Activated T-helper 2 cell treated with anti-CD3 and anti-CD28 coated beads, Interferon-gamma antibody, Interleukin-2, Interleukin-4, amounts not matched to agents 10 μg/mL and 5 μg/mL and 100 μg/mL, durations not matched to agents 14 hours and 24 hours and 36 hours (primary cell): ENCODE data around the gene PDCD7. TPM values are rescaled to one million over a fixed set of nuclear protein-coding genes. Genes with fewer than 3 reads are reported as not detected.

Experiments used
- DNase-seq: peaks from one replicate; pipeline ENCODE4 v3.0.0; 2021; ENCODE audit warnings: low spot score
- H3K27ac Mint-ChIP-seq: one replicate; pipeline ENCODE4 v1.8.0; 2021; ENCODE audit warnings: mixed read lengths
- H3K27me3 Mint-ChIP-seq: one replicate; pipeline ENCODE4 v1.8.0; 2021; ENCODE audit warnings: low read depth, mixed read lengths
- H3K36me3 Mint-ChIP-seq: one replicate; pipeline ENCODE4 v1.8.0; 2021; ENCODE audit warnings: low read depth, mixed read lengths
- H3K4me1 Mint-ChIP-seq: one replicate; pipeline ENCODE4 v1.8.0; 2021; ENCODE audit warnings: low read depth, mixed read lengths
- H3K4me3 Mint-ChIP-seq: one replicate; pipeline ENCODE4 v1.8.0; 2021; ENCODE audit warnings: low read depth, mild to moderate bottlenecking, moderate library complexity, mixed read lengths
- H3K9me3 Mint-ChIP-seq: one replicate; pipeline ENCODE4 v1.8.0; 2021; ENCODE audit warnings: mixed read lengths
- intact Hi-C: fragments of 100-400 bp; cut with micrococcal nuclease; formaldehyde crosslinking; loops from one replicate; pipeline ENCODE4 v1.15.1; 2023
- total RNA-seq: library from RNA; stranded (reverse); gene quantifications from 2 replicates; pipeline ENCODE4 v1.2.3, GENCODE V29; 2022

Gene PDCD7
- total RNA-seq, 1 donor from 2014 or later = 68.4 TPM

GRCh38 chr15:65072617-65073016, 61.0 kb downstream of the PDCD7 start:
- Mint-ChIP-seq H3K36me3 (no peaks in the 10 kb centered on the region), H3K27me3 (peaks cover 21% of the 10 kb centered on the region), H3K27ac (no peak overlapping the region), H3K4me1 (no peaks in the 10 kb centered on the region), H3K9me3 (no peaks in the 10 kb centered on the region), H3K4me3 (no peak overlapping the region)
- intact Hi-C loops = no loop called here
- DNase-seq = no peak

- Mint-ChIP-seq H3K9me3 (no peaks in the 10 kb centered on the region), H3K4me1 (peaks cover 2% of the 10 kb centered on the region), H3K27me3 (peaks cover 24% of the 10 kb centered on the region), H3K36me3 (no peaks in the 10 kb centered on the region), H3K4me3 (no peak overlapping the region), H3K27ac (no peak overlapping the region)
- intact Hi-C loops = no loop called here
- no peak for DNase-seq
Observed at GRCh38 chr15:65072027-65072426, 61.6 kb downstream of the PDCD7 start.

GRCh38 chr15:65071381-65071811, 62.2 kb downstream of the PDCD7 start:
- H3K4me1 Mint-ChIP-seq = peaks cover 2% of the 10 kb centered on the region
- DNase-seq = no peak
- H3K4me3 Mint-ChIP-seq = no peak overlapping the region
- no peaks in the 10 kb centered on the region for H3K9me3 Mint-ChIP-seq
- H3K36me3 Mint-ChIP-seq = no peaks in the 10 kb centered on the region
- intact Hi-C loops = no loop called here
- H3K27ac Mint-ChIP-seq = no peak overlapping the region
- H3K27me3 Mint-ChIP-seq = peaks cover 30% of the 10 kb centered on the region

- peaks cover 44% of the 10 kb centered on the region for H3K27me3 Mint-ChIP-seq
- H3K4me3 Mint-ChIP-seq = no peak overlapping the region
- H3K4me1 Mint-ChIP-seq = peaks cover 2% of the 10 kb centered on the region
- no peaks in the 10 kb centered on the region for H3K9me3 Mint-ChIP-seq
- H3K27ac Mint-ChIP-seq = no peak overlapping the region
- intact Hi-C loops = no loop called here
- DNase-seq = no peak
- H3K36me3 Mint-ChIP-seq = no peaks in the 10 kb centered on the region
Observed at GRCh38 chr15:65069779-65070546, 63.6 kb downstream of the PDCD7 start.

GRCh38 chr15:65069179-65069578, 64.4 kb downstream of the PDCD7 start:
- H3K9me3 Mint-ChIP-seq = no peaks in the 10 kb centered on the region
- H3K4me1 Mint-ChIP-seq = peaks cover 2% of the 10 kb centered on the region
- no peak for DNase-seq
- H3K36me3 Mint-ChIP-seq = no peaks in the 10 kb centered on the region
- intact Hi-C loops = no loop called here
- peaks cover 45% of the 10 kb centered on the region for H3K27me3 Mint-ChIP-seq
- no peak overlapping the region for H3K27ac Mint-ChIP-seq
- no peak overlapping the region for H3K4me3 Mint-ChIP-seq

GRCh38 chr15:65068403-65068788, 65.2 kb downstream of the PDCD7 start:
- Mint-ChIP-seq H3K9me3 (no peaks in the 10 kb centered on the region), H3K4me3 (no peak overlapping the region)

GRCh38 chr15:65067645-65068402, 65.8 kb downstream of the PDCD7 start, which contains the start of gene RASL12:
RASL12 (minus strand) TSS chr15:65067991; CDS start chr15:65067835, 156 bp downstream.
- Mint-ChIP-seq H3K27ac (no peak within 1 kb of the TSS), H3K36me3 (no peaks in the 10 kb centered on the region), H3K4me3 (no peak within 1 kb of the TSS), H3K4me1 (peaks cover 2% of the 10 kb centered on the region), H3K9me3 (no peaks in the 10 kb centered on the region), H3K27me3 (peaks cover 53% of the 10 kb centered on the region)
- DNase-seq = no peak
- intact Hi-C loops = no loop called here

More at GRCh38 chr15:65068403-65068788, 65.2 kb downstream of the PDCD7 start:
- DNase-seq = no peak
- H3K4me1 Mint-ChIP-seq = peaks cover 2% of the 10 kb centered on the region
- intact Hi-C loops = no loop called here
- peaks cover 51% of the 10 kb centered on the region for H3K27me3 Mint-ChIP-seq
- no peaks in the 10 kb centered on the region for H3K36me3 Mint-ChIP-seq
- H3K27ac Mint-ChIP-seq = no peak overlapping the region

Other genes with a start within 250 kb of the PDCD7 start
- gene ANKDD1A, start 221.9 kb downstream of the PDCD7 start, total RNA-seq = 2.2 and 2.5 TPM in 2 replicates
- gene SPG21, start 143.9 kb downstream of the PDCD7 start, total RNA-seq = 61.4 and 63.1 TPM in 2 replicates
- gene MTFMT, start 104.2 kb downstream of the PDCD7 start, total RNA-seq = 22.7 and 23.4 TPM in 2 replicates
- gene SLC51B, start 88.4 kb downstream of the PDCD7 start, total RNA-seq = not detected in 2 replicates
- gene RASL12, start 65.8 kb downstream of the PDCD7 start, total RNA-seq = not detected in 2 replicates
- gene KBTBD13, start 57.1 kb downstream of the PDCD7 start, total RNA-seq = not detected in 2 replicates
- 6.0 and 6.3 TPM in 2 replicates for gene UBAP1L, start 18.6 kb downstream of the PDCD7 start, total RNA-seq
- 53.5 and 59.2 TPM in 2 replicates for gene CLPX, start 51.5 kb upstream of the PDCD7 start, total RNA-seq
- 0.05 TPM in 1 of 2 replicates, not detected in the other for gene CILP, start 77.7 kb upstream of the PDCD7 start, total RNA-seq
- gene PARP16, start 153.1 kb upstream of the PDCD7 start, total RNA-seq = 11.0 and 11.5 TPM in 2 replicates
- not detected in 2 replicates for gene RNU5A-1, start 162.2 kb upstream of the PDCD7 start, total RNA-seq
- not detected in 2 replicates for gene RNU5B-1, start 170.9 kb upstream of the PDCD7 start, total RNA-seq
- not detected in 2 replicates for gene IGDCC3, start 244.2 kb upstream of the PDCD7 start, total RNA-seq